Fibroblast of skin of left biceps (primary cell): Measurements from ENCODE around the gene PHPT1.

Experiments used
- DNase-seq, 2 experiments: peaks; one replicate each; pipeline ENCODE4 v3.0.0-alpha.2; 2013; ENCODE audit warnings: low read depth in 2 of 2

Gene PHPT1

GRCh38 chr9:136886610-136887597 lies 37.7 kb downstream of the PHPT1 start:
- no peak for DNase-seq

DNA sequence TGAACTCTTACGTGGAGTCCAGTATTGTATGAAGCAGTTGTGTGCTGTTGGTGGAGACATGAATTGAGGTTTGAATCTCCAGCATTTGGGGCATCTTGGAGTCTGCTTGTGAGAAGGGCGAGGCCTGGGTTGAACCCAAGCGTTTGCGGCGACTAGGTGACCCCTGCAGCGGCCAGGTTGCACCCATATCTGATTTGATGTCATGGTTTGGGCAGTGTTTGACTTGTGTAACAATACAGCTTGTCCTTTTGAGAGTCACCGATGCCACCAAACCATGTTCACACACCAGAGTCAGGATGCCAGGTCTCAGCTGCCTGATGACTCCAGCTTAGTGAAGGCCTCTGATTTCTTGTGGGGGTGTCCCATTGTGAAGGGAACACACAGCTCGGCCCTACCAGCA lies 39.2 kb downstream of the PHPT1 start:
- no peak for DNase-seq

DNA sequence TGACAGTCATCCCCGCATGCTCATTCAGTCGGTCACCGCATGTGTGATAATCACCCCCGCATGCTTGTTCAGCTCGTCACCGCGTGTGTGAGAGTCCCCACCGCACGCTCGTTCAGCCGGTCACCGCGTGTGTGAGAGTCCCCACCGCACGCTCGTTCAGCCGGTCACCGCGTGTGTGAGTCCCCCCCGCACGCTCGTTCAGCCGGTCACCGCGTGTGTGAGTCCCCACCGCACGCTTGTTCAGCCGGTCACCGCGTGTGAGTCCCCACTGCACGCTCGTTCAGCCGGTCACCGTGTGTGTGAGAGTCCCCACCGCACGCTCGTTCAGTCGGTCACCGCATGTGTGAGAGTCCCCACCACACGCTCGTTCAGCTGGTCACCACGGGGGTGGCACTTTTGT lies 40.6 kb downstream of the PHPT1 start:
- no peak for DNase-seq

DNA sequence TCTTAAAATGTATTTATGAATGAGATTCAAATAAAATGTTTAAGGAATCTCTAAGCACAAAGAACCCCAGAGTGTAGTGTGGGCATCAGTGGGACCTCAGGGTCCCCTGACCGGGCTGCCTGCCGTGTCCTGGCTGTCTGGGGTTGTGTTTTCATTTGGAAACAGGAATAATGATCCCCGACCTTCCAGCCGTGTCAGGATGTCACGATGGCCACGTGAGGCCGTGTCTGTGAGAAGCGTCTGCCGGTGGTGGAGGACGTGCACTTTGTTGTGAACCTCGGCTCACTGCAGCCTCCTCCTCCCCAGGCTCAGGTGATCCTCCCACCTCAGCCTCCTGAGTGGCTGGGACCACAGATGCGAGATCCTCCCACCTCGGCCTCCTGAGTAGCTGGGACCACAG lies 41.5 kb downstream of the PHPT1 start:
- DNase-seq: no peak

- DNase-seq: no peak
Measured at GRCh38 chr9:136896027-136896426, 46.8 kb downstream of the PHPT1 start.

GRCh38 chr9:136898483-136899100 lies 49.4 kb downstream of the PHPT1 start:
- no peak for DNase-seq

- DNase-seq: no peak
Measured at GRCh38 chr9:136899196-136899595, 50.0 kb downstream of the PHPT1 start.

DNA sequence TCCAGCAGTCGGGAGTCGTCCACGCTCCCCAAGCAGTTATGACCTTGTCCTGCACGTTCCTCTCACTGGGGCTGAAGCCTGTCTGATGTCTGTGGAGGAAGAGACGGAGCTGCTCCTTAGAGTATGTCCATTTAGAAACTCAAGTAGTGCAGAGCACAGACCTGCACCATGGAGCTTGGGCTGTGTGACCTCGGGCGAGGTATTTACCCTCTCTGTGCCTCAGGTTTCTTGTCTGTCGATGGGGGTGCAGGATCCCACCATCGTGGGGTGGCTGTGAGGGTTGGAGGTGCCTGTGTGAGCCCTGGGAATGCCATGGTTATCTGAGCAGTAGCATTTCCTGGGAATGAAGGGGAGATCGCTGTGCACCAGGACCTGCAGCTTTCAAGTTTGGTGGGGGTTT lies 51.3 kb downstream of the PHPT1 start:
- no peak for DNase-seq
